Upper lobe of right lung (tissue), 1 donor: Measurements from ENCODE around the gene CD244. TPM values are rescaled to one million over a fixed set of nuclear protein-coding genes. Genes with fewer than 3 reads are reported as not detected.
"Not testable (repeated sequence)": the region's sequence is repeated elsewhere in the genome, so short reads cannot be mapped to it uniquely, and the experiment has no call there.

ENCODE experiments used
- ATAC-seq: fragments of 200-7000 bp; cut with Tn5 transposase; one replicate; pipeline ENCODE4 v1.9.1; 2020; ENCODE audit warnings: mild to moderate bottlenecking, moderate library complexity
- DNase-seq: peaks from one replicate; pipeline ENCODE4 v3.0.0-alpha.2; 2020
- H3K27ac ChIP-seq: fragments of 200-600 bp; one replicate; pipeline ENCODE4 v1.8.0; 2022
- H3K27me3 ChIP-seq: fragments of 200-600 bp; one replicate; pipeline ENCODE4 v1.8.0; 2022; ENCODE audit warnings: mild to moderate bottlenecking
- H3K36me3 ChIP-seq: fragments of 200-600 bp; one replicate; pipeline ENCODE4 v1.8.0; 2022
- H3K4me1 ChIP-seq: fragments of 200-600 bp; one replicate; pipeline ENCODE4 v1.8.0; 2022
- H3K4me3 ChIP-seq: fragments of 200-600 bp; one replicate; pipeline ENCODE4 v1.8.0; 2022; ENCODE audit warnings: mild to moderate bottlenecking
- H3K9me3 ChIP-seq: fragments of 200-600 bp; one replicate; pipeline ENCODE4 v1.8.0; 2022
- CTCF ChIP-seq: fragments of 200-600 bp; IDR thresholded peaks from one replicate; pipeline ENCODE4 v1.8.0; 2022; ENCODE audit warnings: antibody characterized with exemption
- intact Hi-C: fragments of 100-400 bp; cut with DNase I; formaldehyde crosslinking; loops from one replicate; pipeline ENCODE4 v1.11.0; 2022
- total RNA-seq: library from RNA; stranded (reverse); fragmentation: NEBNext Ultra II Directional; extraction: Animal tissue kit (Norgen Biotek cat#: 25700); gene quantifications from one replicate; pipeline ENCODE4 v1.2.1, GENCODE V29; 2021
- donor health status: DM: no; HTN: yes; CAD: no; lungs with severe emphysema.

CD244 gene
- total RNA-seq, 1 donor from 2014 or later: 3.0 TPM

DNA sequence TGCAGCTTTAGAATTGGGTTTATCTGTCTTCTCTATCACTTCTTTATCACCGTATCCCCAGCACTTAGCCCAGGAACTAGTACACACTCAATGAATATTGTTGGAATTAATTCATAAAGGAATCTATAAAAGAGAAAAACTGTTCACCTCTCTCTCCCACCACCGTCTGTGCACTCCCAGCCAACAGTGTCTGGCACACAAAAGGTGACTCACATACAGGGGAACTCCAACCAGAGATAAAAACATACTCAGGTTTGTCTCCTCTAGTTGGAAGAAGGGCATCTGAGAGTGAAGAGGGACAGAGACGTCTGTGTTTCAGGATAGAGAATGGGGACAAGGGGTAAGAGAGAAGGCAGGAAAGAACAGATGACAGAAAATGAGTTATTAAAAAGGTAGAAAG lies 12.2 kb upstream of the CD244 start:
- no peaks in the 10 kb centered on the region for H3K36me3 ChIP-seq
- no peaks in the 10 kb centered on the region for H3K9me3 ChIP-seq
- TF ChIP-seq CTCF: no peak
- no peak overlapping the region for H3K4me3 ChIP-seq
- H3K27ac ChIP-seq: no peak overlapping the region
- intact Hi-C loops: no loop called here
- ATAC-seq (no peak), DNase-seq (no peak)
- peaks cover 4% of the 10 kb centered on the region for H3K27me3 ChIP-seq
- H3K4me1 ChIP-seq: no peaks in the 10 kb centered on the region

DNA sequence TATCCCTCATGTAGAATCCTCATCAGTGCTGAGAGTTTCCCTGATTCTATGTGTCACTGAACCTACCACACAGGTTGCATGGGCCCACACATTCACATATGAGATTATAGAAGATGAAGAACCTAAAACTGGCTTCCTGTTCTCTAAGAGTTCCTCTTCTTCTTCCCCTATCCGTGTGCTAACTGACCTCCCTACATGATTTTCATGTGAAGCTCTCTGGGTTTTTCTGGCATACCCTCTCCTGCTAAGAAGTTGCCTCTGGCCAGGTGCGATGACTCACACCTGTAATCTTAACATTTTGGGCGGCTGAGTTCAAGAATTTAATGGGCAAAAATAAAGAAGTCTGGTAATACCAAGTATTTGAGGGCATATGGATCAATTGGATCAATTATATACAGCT lies 5.5 kb upstream of the CD244 start:
- Histone ChIP-seq H3K27me3 (peaks cover 4% of the 10 kb centered on the region), H3K27ac (no peak overlapping the region), H3K4me1 (peaks cover 3% of the 10 kb centered on the region), H3K36me3 (no peaks in the 10 kb centered on the region), H3K9me3 (no peaks in the 10 kb centered on the region), H3K4me3 (no peak overlapping the region)
- ATAC-seq (peak; percentile 39), DNase-seq (no peak)
- no peak for TF ChIP-seq CTCF
- intact Hi-C loops: no loop called here

DNA sequence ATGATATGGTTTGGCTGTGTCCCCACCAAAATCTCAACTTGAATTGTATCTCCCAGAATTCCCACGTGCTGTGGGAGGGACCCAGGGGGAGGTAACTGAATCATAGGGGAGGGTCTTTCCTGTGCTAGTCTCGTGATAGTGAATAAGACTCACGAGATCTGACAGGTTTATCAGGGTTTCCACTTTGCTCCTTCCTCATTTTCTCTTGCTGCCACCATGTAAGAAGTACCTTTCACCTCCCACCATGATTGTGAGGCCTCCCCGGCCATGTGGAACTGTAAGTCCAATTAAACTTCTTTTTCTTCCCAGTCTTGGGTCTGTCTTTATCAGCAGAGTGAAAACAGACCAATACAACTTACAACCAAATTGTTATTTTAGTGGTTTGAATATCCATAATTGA lies 5.0 kb upstream of the CD244 start:
- ATAC-seq, intact Hi-C loops, H3K9me3 ChIP-seq, DNase-seq, H3K27me3 ChIP-seq, H3K27ac ChIP-seq, H3K4me3 ChIP-seq, H3K36me3 ChIP-seq, H3K4me1 ChIP-seq: not testable (repeated sequence)

- intact Hi-C loops: no loop called here
- DNase-seq (no peak), ATAC-seq (no peak)
- no peaks in the 10 kb centered on the region for H3K36me3 ChIP-seq
- H3K4me1 ChIP-seq: peaks cover 7% of the 10 kb centered on the region
- no peaks in the 10 kb centered on the region for H3K27me3 ChIP-seq
- no peaks in the 10 kb centered on the region for H3K9me3 ChIP-seq
- no peak overlapping the region for H3K27ac ChIP-seq
- no peak overlapping the region for H3K4me3 ChIP-seq
- TF ChIP-seq CTCF: no peak
Observed at GRCh38 chr1:160866695-160867260, 4.1 kb upstream of the CD244 start.

- intact Hi-C loops: no loop called here
Observed at GRCh38 chr1:160866001-160866694, 3.5 kb upstream of the CD244 start.

More at GRCh38 chr1:160866001-160866694, 3.5 kb upstream of the CD244 start:
- no peak for TF ChIP-seq CTCF
- Histone ChIP-seq H3K27me3 (no peaks in the 10 kb centered on the region), H3K36me3 (no peaks in the 10 kb centered on the region), H3K27ac (no peak overlapping the region), H3K4me3 (no peak overlapping the region), H3K9me3 (no peaks in the 10 kb centered on the region), H3K4me1 (peaks cover 7% of the 10 kb centered on the region)
- ATAC-seq (no peak), DNase-seq (no peak)
